Activated naive CD4-positive, alpha-beta T cell treated with anti-CD3 and anti-CD28 coated beads for 36 hours (primary cell): Measurements from ENCODE around the gene ZBTB16. TPM values are rescaled to one million over a fixed set of nuclear protein-coding genes. Genes with fewer than 3 reads are reported as not detected.

Source experiments
- CTCF ChIA-PET: fragments of 350-600 bp; sonication (Branson Sonifier 250); formaldehyde crosslinking; loops from one replicate; lab custom pipeline; 2021; ENCODE audit warnings: antibody characterized with exemption; lab: Charles Lee
- DNase-seq: peaks from one replicate; pipeline ENCODE4 v3.0.0-alpha.2; 2020
- H3K27ac Mint-ChIP-seq: one replicate; pipeline ENCODE4 v1.8.0; 2021; ENCODE audit warnings: mild to moderate bottlenecking, mixed read lengths
- H3K27me3 Mint-ChIP-seq: one replicate; pipeline ENCODE4 v1.8.0; 2021; ENCODE audit warnings: low read depth, mixed read lengths
- H3K36me3 Mint-ChIP-seq: one replicate; pipeline ENCODE4 v1.8.0; 2021; ENCODE audit warnings: low read depth, mixed read lengths
- H3K4me1 Mint-ChIP-seq: one replicate; pipeline ENCODE4 v1.8.0; 2021; ENCODE audit warnings: low read depth, mixed read lengths
- H3K4me3 Mint-ChIP-seq: one replicate; pipeline ENCODE4 v1.8.0; 2021; ENCODE audit warnings: mild to moderate bottlenecking, moderate library complexity, mixed read lengths
- H3K9me3 Mint-ChIP-seq: one replicate; pipeline ENCODE4 v1.8.0; 2021; ENCODE audit warnings: mixed read lengths
- intact Hi-C: fragments of 100-400 bp; cut with micrococcal nuclease; formaldehyde crosslinking; loops from one replicate; pipeline ENCODE4 v1.15.1; 2023
- total RNA-seq, 2 experiments: library from RNA; stranded (reverse); gene quantifications; one replicate each; pipeline ENCODE4 v1.2.3, GENCODE V29; 2021

Gene ZBTB16
- total RNA-seq, 2 experiments from 2014 or later = 1.5 to 2.3 TPM

GRCh38 chr11:114273890-114274635 lies 214.6 kb downstream of the ZBTB16 start:
- H3K27me3 Mint-ChIP-seq = peaks cover 18% of the 10 kb centered on the region

GRCh38 chr11:114274637-114275036 lies 215.1 kb downstream of the ZBTB16 start:
- Mint-ChIP-seq H3K27ac (no peak overlapping the region), H3K4me3 (no peak overlapping the region), H3K4me1 (no peaks in the 10 kb centered on the region), H3K27me3 (peaks cover 14% of the 10 kb centered on the region), H3K9me3 (no peaks in the 10 kb centered on the region), H3K36me3 (no peaks in the 10 kb centered on the region)
- DNase-seq = no peak
- CTCF ChIA-PET = interaction anchor here (1.0 kb wide), 1 partner anchor 14 kb away, joined by 3 read pairs; no protein-coding TSS in a partner anchor
- intact Hi-C loops = no loop called here

More at GRCh38 chr11:114273890-114274635, 214.6 kb downstream of the ZBTB16 start:
- CTCF ChIA-PET = interaction anchor here (1.0 kb wide), 1 partner anchor 13 kb away, joined by 3 read pairs; no protein-coding TSS in a partner anchor
- intact Hi-C loops = no loop called here
- no peak for DNase-seq
- Mint-ChIP-seq H3K4me3 (no peak overlapping the region), H3K36me3 (no peaks in the 10 kb centered on the region), H3K4me1 (no peaks in the 10 kb centered on the region), H3K27ac (no peak overlapping the region), H3K9me3 (no peaks in the 10 kb centered on the region)

- Mint-ChIP-seq H3K27me3 (peaks cover 18% of the 10 kb centered on the region), H3K9me3 (no peaks in the 10 kb centered on the region), H3K4me1 (no peaks in the 10 kb centered on the region), H3K4me3 (no peak overlapping the region), H3K27ac (no peak overlapping the region), H3K36me3 (no peaks in the 10 kb centered on the region)
- no peak for DNase-seq
- CTCF ChIA-PET = no interaction called here
- intact Hi-C loops = no loop called here
Measured at GRCh38 chr11:114275280-114275679, 215.8 kb downstream of the ZBTB16 start.

- Mint-ChIP-seq H3K36me3 (no peaks in the 10 kb centered on the region), H3K4me3 (no peak overlapping the region), H3K4me1 (no peaks in the 10 kb centered on the region), H3K27me3 (peaks cover 18% of the 10 kb centered on the region), H3K9me3 (no peaks in the 10 kb centered on the region), H3K27ac (no peak overlapping the region)
- intact Hi-C loops = no loop called here
- CTCF ChIA-PET = no interaction called here
- no peak for DNase-seq
Measured at GRCh38 chr11:114276077-114276476, 216.6 kb downstream of the ZBTB16 start.

DNA sequence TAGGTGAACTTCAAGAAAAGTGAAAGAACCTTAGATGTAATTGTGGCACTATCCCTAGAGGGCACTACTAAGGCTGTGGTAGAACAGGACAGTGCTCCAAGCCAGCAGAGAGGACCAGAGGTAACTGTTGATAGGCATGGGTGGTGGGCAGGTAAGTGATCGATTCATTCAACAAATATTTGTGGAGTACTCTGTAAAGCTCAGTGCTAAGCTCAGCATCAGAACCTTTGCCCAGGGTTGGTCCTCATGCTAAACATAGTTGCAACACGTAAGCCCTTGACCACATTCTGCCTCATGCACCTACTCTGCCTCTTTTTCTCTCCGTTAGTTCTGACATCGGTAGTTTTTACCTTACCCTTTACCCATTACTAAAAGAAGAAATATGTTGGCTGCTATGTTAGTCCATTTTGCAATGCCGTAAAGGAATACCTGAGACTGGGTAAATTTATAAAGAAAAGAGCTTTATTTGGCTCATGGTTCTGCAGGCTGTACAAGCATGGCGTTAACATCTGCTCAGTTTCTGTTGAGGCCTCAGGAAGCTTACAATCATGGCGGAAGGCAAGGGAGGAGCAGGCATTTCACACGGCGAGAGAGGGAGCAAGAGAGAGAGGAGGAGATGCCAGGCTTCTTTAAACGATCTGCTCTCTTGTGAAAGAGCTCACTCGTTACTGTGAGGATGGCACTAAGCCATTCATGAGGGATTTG lies 218.3 kb downstream of the ZBTB16 start:
- Mint-ChIP-seq H3K27me3 (peaks cover 15% of the 10 kb centered on the region), H3K27ac (no peak overlapping the region), H3K4me3 (no peak overlapping the region), H3K4me1 (no peaks in the 10 kb centered on the region), H3K36me3 (no peaks in the 10 kb centered on the region), H3K9me3 (no peaks in the 10 kb centered on the region)
- CTCF ChIA-PET = interaction anchor here (1.7 kb wide), 1 partner anchor 17 kb away, joined by 8 read pairs; no protein-coding TSS in a partner anchor
- no peak for DNase-seq
- intact Hi-C loops = no loop called here

GRCh38 chr11:114278342-114279065 lies 219.0 kb downstream of the ZBTB16 start:
- H3K36me3 Mint-ChIP-seq = no peaks in the 10 kb centered on the region
- CTCF ChIA-PET = interaction anchor here (0.7 to 1.7 kb wide), 2 partner anchors 9 to 17 kb away, joined by 3 to 8 read pairs; no protein-coding TSS in a partner anchor
- no peak for DNase-seq
- intact Hi-C loops = no loop called here
- H3K27me3 Mint-ChIP-seq = peaks cover 15% of the 10 kb centered on the region
- no peaks in the 10 kb centered on the region for H3K9me3 Mint-ChIP-seq
- no peak overlapping the region for H3K27ac Mint-ChIP-seq
- H3K4me1 Mint-ChIP-seq = no peaks in the 10 kb centered on the region
- no peak overlapping the region for H3K4me3 Mint-ChIP-seq

DNA sequence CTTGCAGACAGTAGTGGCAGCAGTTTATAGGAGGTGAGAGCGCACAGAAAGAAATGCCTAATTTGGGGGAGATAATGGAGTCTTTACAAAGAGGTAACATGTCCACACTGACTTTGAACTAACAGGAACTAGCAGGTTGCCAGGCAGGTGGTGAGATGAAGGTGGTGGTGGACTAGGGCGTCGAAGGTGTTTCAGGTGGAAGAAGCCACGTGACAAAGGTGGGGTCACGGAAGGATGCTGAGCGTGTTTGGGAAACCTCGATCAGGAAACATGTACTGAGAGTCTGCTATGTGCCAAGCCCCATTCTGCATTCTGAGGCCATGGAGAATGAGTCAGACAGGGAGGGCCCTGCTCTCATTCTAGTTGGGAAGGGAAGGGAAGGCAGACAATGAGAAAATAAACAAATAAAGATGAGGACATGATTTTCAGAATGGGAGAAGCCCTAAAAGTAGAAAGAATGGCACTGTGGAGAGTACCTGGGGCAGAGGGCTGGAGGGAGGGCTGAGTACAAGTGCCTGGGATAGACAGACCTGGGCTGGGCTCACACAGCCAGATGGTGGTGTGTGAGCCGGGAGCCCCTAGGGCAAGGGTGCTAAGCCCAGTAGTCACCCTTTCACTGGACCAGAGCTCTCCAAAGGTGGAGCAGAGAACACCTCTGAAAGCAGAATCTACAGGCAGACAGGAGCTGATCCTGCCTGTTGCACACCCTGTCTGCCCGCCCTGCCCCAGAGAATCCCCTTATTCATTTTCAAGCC lies 220.5 kb downstream of the ZBTB16 start:
- Mint-ChIP-seq H3K4me1 (no peaks in the 10 kb centered on the region), H3K9me3 (no peaks in the 10 kb centered on the region), H3K36me3 (no peaks in the 10 kb centered on the region), H3K4me3 (no peak overlapping the region), H3K27me3 (peaks cover 8% of the 10 kb centered on the region), H3K27ac (no peak overlapping the region)
- CTCF ChIA-PET = interaction anchor here (0.7 to 0.8 kb wide), 2 partner anchors 15 to 684 kb away, joined by 3 to 4 read pairs; no protein-coding TSS in a partner anchor
- DNase-seq = no peak
- intact Hi-C loops = loop anchor here (2.0 kb wide), 1 partner anchor 61 kb away; no protein-coding TSS in a partner anchor

GRCh38 chr11:114280696-114281095 lies 221.2 kb downstream of the ZBTB16 start:
- H3K9me3 Mint-ChIP-seq = no peaks in the 10 kb centered on the region
- intact Hi-C loops = loop anchor here (2.0 kb wide), 1 partner anchor 60 kb away; no protein-coding TSS in a partner anchor
- H3K4me3 Mint-ChIP-seq = no peak overlapping the region
- H3K36me3 Mint-ChIP-seq = no peaks in the 10 kb centered on the region
- CTCF ChIA-PET = interaction anchor here (0.6 to 1.4 kb wide), 6 partner anchors 9 to 684 kb away, joined by 3 to 6 read pairs (median 4); no protein-coding TSS in a partner anchor
- H3K27ac Mint-ChIP-seq = no peak overlapping the region
- DNase-seq = peak; percentile 47
- H3K27me3 Mint-ChIP-seq = peaks cover 5% of the 10 kb centered on the region
- no peaks in the 10 kb centered on the region for H3K4me1 Mint-ChIP-seq

- intact Hi-C loops = loop anchor here (2.0 kb wide), 1 partner anchor 59 kb away; no protein-coding TSS in a partner anchor
- Mint-ChIP-seq H3K4me3 (no peak overlapping the region), H3K27me3 (peaks cover 5% of the 10 kb centered on the region), H3K36me3 (no peaks in the 10 kb centered on the region), H3K9me3 (no peaks in the 10 kb centered on the region), H3K4me1 (no peaks in the 10 kb centered on the region), H3K27ac (no peak overlapping the region)
- DNase-seq = no peak
- CTCF ChIA-PET = interaction anchor here (1.1 to 1.4 kb wide), 4 partner anchors 9 to 59 kb away, joined by 3 to 6 read pairs (median 3); no protein-coding TSS in a partner anchor
Measured at GRCh38 chr11:114281388-114281956, 222.0 kb downstream of the ZBTB16 start.

- H3K9me3 Mint-ChIP-seq = no peaks in the 10 kb centered on the region
- CTCF ChIA-PET = interaction anchor here (1.1 to 1.4 kb wide), 2 partner anchors 14 to 22 kb away, joined by 3 read pairs; no protein-coding TSS in a partner anchor
- intact Hi-C loops = no loop called here
- no peak for DNase-seq
- H3K27ac Mint-ChIP-seq = no peak overlapping the region
- peaks cover 5% of the 10 kb centered on the region for H3K27me3 Mint-ChIP-seq
- H3K36me3 Mint-ChIP-seq = no peaks in the 10 kb centered on the region
- no peaks in the 10 kb centered on the region for H3K4me1 Mint-ChIP-seq
- no peak overlapping the region for H3K4me3 Mint-ChIP-seq
Measured at GRCh38 chr11:114282488-114282887, 223.0 kb downstream of the ZBTB16 start.

- CTCF ChIA-PET = no interaction called here
- no peak overlapping the region for H3K27ac Mint-ChIP-seq
- intact Hi-C loops = no loop called here
- peaks cover 5% of the 10 kb centered on the region for H3K27me3 Mint-ChIP-seq
- H3K4me3 Mint-ChIP-seq = no peak overlapping the region
- H3K36me3 Mint-ChIP-seq = no peaks in the 10 kb centered on the region
- DNase-seq = no peak
- no peaks in the 10 kb centered on the region for H3K4me1 Mint-ChIP-seq
- H3K9me3 Mint-ChIP-seq = no peaks in the 10 kb centered on the region
Measured at GRCh38 chr11:114283422-114283821, 223.9 kb downstream of the ZBTB16 start.
